Lower leg skin (tissue), 3 donors: Measurements from ENCODE around the gene ADPGK.

Experiments
- CTCF ChIP-seq, 3 donors: fragments of 450-650 bp; IDR thresholded peaks; one replicate each; pipeline ENCODE4 v1.5.1; 2016; ENCODE audit warnings: antibody characterized with exemption in 3 of 3, mild to moderate bottlenecking in 3 of 3, moderate library complexity in 2 of 3
- POLR2A ChIP-seq, 2 donors: fragments of 450-650 bp; IDR thresholded peaks; one replicate each; pipeline ENCODE4 v1.6.1; 2016 to 2017; ENCODE audit warnings: antibody characterized with exemption in 2 of 2, mild to moderate bottlenecking in 1 of 2, moderate library complexity in 1 of 2

GRCh38 chr15:72737723-72738122 is 45.8 kb downstream of the ADPGK start:
- TF ChIP-seq CTCF (IDR thresholded peaks at IDR 0.05) (no peak), POLR2A (IDR thresholded peaks at IDR 0.05) (no peak)
